Lower leg skin (tissue), 4 donors: ENCODE results near the gene SFTPA1. TPM values are rescaled to one million over a fixed set of nuclear protein-coding genes. Genes with fewer than 3 reads are reported as not detected.

ENCODE experiments used
- total RNA-seq, 4 donors: library from RNA; depleted of rRNA; stranded (reverse); fragments of >200 nt; gene quantifications; one replicate each; pipeline ENCODE4 v1.1.0, GENCODE V29; 2016

SFTPA1 gene
- total RNA-seq, 4 donors from 2014 or later: not detected

Other genes starting within 250 kb of the SFTPA1 start
- 10 to 100 TPM in 3 of 4 donors, 1 to 10 TPM in 1; 9.9 to 16.8 (median 13.1) TPM for gene ZCCHC24, start 165.3 kb upstream of the SFTPA1 start, total RNA-seq
- gene EIF5AL1, start 98.4 kb upstream of the SFTPA1 start, total RNA-seq: under 1 TPM in 3 of 4 donors, not detected in 1; 0.05 to 0.38 (median 0.08) TPM
- not detected for gene SFTPA2, start 50.5 kb upstream of the SFTPA1 start, total RNA-seq
- gene NUTM2B, start 92.3 kb downstream of the SFTPA1 start, total RNA-seq: 1 to 10 TPM in 3 of 4 donors, under 1 TPM in 1; 0.17 to 2.4 (median 1.3) TPM
- gene NUTM2E, start 215.8 kb downstream of the SFTPA1 start, total RNA-seq: under 1 TPM in 2 of 4 donors, not detected in 2; 0.36 to 0.72 TPM